Stimulated activated naive CD4-positive, alpha-beta T cell treated with Interleukin-2 at 50 U/mL for 16 hours (primary cell): Measurements from ENCODE around the gene TSTD2.

Experiments used
- DNase-seq: peaks from one replicate; lab custom pipeline; 2025; lab: John Stamatoyannopoulos, UW

The TSTD2 gene

GRCh38 chr9:97562542-97562941 lies 70.6 kb downstream of the TSTD2 start:
- DNase-seq: no peak

DNA sequence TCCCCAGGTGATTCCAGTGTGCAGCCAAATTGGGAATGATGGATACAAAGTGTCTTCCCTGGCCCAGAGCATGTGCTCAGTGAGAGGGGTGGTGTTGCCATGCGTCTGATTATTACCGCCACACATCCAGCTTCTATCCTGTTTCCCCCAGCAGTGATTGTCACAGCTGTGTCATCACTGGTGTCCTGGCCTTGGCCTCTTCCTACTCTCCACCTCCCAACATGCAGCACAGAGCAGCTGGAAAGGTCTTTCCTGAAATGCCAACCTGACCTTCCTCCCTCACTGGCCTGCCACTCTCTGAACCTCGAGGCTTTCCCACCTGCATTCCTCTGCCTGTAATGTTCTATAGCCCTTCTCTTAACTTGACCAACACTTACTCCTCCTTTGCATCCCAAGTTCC lies 71.7 kb downstream of the TSTD2 start:
- no peak for DNase-seq

DNA sequence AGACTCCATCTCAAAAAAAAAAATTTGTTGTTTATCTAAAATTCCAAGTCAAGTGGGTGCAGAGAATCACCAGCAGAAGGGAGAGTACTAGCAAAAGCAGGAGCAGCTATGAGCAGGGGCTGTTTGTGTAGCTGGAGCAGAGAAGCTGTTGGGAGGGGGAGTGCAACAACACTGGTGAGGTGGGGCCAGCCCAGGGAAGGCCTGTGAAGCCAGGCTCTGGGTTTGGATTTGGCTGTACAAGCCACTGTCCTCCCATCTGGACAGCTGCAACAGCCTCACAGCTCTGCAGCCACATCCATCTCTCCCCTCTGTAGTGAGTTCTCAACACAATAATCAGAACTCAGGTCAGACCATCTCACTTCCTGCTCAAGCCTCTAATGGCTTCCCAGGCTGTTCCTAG lies 72.3 kb downstream of the TSTD2 start:
- no peak for DNase-seq

DNA sequence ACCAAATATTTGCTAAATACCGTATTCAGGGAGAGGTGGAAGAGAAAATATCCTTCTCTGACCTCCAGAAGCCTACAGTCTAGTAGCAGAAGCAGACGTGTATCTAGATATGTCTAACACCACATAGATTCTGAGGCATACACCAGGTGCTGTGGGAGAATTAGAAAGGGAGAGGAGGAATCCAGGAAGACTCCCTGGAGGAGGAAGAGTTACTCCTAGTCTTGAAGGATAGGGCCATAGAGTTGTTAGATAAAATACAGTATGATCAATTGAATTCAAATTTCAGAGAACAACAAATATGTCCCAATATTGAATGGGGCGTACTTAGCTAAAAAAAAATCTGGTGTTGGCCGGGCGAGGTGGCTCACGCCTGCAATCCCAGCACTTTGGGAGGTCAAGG lies 73.0 kb downstream of the TSTD2 start:
- no peak for DNase-seq

DNA sequence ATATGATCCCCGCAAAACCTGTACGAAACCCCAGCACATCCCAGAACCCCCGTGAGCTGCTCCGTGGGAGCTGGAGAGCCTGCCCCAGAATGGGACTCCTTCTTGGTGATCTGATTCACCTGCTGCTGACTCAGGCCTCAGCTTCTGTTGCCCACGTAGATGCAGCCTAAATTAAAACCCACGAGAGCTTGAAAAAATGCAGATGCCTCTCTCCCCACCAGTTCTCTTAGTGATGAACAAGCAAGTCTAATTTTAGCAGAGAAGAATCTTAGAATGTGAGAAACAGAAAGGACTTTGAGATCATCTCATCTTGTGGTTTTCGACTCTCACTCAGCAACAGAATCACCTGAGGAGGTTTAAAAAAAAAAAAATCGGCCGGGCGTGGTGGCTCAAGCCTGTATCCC lies 74.1 kb downstream of the TSTD2 start:
- no peak for DNase-seq

DNA sequence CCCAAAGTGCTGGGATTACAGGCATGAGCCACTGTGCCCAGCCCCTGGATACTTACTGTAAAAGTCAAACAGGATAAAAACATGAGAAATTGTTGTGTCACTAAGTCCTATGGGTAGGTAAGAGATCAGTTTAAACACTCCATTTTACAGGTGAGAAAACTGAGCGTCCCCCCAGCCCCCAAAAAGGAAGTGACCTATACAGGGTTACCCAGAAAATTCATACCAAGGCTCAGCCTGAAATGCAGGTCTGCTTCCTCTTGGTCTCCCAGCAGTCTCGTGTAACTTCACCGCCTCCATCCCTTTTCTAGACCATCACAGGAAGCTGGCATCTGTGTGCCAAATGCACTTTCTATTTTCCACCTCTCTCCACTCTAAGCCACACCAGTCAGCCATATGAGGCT lies 74.5 kb downstream of the TSTD2 start:
- DNase-seq: no peak

GRCh38 chr9:97557606-97558095 lies 75.5 kb downstream of the TSTD2 start:
- no peak for DNase-seq

DNA sequence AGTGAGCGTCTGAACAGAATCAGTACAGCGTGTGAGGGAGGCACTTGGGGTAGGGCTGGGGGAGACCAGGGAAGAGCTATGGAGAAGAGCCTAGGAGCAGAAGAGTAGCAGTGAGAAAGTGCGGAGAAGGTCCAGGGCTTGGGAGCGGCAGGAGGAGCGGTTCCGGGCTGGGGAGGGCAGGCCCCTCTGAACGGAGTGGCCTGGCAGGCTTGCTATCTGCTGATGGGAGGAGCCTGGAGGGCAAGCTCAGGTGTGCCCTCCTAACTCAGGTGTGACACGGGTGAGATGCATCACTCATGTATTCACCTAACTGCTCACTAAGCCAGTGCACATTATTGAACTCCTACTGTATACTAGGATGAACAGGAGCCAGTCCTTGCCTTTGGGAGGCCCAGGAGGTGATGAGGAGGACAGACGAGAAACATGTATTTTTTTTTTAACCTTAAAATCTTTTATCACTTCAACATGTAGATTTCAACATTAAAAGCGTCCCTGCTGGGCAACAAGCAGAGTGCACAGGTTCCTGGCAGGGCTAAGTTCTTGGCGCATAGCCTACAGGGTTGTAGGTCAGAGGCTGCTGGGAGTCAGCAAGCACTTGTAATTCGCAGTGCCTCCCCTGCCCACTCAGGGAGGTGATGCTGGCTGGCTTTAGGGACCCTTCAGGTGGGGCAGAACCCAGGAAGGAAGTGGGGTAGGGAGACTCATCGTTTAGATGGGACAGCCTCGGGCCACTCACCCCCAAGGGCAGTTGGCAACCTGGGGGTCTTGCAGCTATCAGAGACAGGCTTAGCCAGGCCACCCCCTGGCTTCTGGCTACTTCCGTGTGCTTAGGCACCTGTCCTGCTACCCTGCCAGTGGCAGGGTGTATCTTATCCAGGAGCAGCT lies 76.2 kb downstream of the TSTD2 start:
- DNase-seq: no peak

- DNase-seq: no peak
These were observed 77.0 kb downstream of the TSTD2 start for GRCh38 chr9:97556036-97556720.

GRCh38 chr9:97555164-97555563 lies 78.0 kb downstream of the TSTD2 start:
- no peak for DNase-seq

DNA sequence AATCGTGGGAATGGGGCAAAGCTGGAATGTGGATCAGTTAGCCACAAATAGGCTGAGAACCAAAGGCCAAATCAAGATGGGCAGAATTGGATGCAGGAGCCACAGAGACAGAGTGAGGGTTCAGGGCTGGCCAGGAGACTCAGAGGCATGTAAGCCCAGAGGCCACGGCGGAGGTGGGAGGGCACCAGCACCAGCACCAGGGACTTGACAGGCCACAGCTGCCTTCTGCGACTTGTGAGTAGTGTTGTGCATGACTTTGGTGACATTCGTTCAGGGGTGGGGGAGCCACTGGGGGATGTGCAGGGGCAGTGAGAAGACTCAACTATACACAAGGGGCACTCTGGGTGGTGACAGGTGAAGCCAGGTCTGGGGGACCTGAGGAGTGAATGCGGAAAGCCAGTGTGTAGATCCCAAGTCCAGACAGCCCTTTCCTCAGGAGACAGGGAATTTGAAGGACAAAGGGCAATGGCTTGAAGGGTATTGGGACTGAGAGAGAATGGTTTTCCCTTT lies 78.5 kb downstream of the TSTD2 start:
- no peak for DNase-seq

- DNase-seq: no peak
These were observed 79.3 kb downstream of the TSTD2 start for GRCh38 chr9:97553841-97554240.

DNA sequence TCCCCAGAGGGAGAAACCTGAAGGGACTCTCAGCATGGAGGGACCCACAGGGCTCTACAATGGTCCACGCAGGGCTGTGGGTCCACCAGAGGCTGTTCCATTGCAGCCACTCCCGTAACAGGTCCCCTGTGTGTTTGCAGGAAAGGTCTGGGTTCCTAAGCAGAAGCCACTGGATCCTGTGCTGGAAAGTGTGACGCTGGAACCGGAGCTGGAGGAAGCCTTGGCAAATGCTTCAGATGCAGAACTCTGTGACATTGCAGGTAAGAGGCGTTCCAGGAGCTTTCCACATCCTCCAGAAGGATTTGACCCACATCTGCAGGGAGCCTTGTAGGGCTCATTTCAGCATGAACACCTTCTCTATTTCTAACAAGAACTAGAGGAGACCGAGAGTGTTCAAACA lies 80.0 kb downstream of the TSTD2 start:
- DNase-seq: no peak

- DNase-seq: no peak
These were observed 81.9 kb downstream of the TSTD2 start for GRCh38 chr9:97551308-97551707.

- no peak for DNase-seq
These were observed 82.8 kb downstream of the TSTD2 start for GRCh38 chr9:97550386-97550785.
